NCI-H2196 (cell line): Measurements from ENCODE around the gene TGM4.
"Not testable (repeated sequence)": the region's sequence is repeated elsewhere in the genome, so short reads cannot be mapped to it uniquely, and the experiment has no call there.

Experiments
- DNase-seq: peaks from one replicate; lab custom pipeline; 2025; ENCODE audit not compliant: unreplicated experiment; lab: John Stamatoyannopoulos, UW

The TGM4 gene

DNA sequence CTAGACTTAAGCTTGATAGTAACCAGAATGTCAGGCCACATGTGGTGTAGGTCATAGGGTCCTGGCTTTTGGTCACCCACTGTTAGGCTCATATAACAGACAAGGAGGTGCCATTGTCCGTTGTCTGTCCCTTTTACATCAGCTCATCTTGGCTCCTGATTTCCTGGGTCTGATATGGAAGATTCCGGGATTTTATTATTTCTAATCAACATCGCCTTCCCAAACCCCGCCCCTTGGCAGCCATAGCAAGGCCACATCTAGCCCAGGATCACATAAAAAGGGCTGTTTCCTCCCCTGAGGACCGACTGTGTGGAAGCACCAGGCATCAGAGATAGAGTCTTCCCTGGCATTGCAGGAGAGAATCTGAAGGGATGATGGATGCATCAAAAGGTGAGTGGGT lies at the start of gene TGM4:
TSS of gene TGM4 (plus strand) at position 301 of the 400 bp plus-strand sequence. CDS start at position 372, 71 bp downstream.
- no peak for DNase-seq

GRCh38 chr3:44825264-44825925 lies 49.0 kb upstream of the TGM4 start:
- DNase-seq = no peak

GRCh38 chr3:44827196-44827595 lies 47.2 kb upstream of the TGM4 start:
- DNase-seq = no peak

GRCh38 chr3:44831232-44831631 lies 43.2 kb upstream of the TGM4 start:
- DNase-seq = no peak

- DNase-seq = no peak
Measured at GRCh38 chr3:44832032-44832431, 42.4 kb upstream of the TGM4 start.

DNA sequence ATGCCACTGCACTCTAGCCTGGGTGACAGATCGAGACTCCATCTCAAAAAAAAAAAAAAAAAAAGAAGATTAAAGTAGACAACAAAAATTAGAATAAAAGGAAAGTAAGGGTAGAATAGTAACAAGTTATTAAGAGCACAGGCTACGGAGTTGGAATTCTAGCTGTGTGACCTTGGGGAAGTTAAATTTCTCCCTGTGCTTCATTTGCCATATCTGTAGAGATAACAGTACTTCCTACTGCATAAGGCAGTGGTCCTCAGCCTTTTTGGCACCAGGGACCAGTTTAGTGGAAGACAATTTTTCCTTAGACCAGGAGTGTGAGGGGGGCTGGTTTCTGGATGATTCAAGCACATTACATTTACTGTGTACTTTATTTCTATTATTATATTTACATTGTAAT lies 41.4 kb upstream of the TGM4 start:
- no peak for DNase-seq

DNA sequence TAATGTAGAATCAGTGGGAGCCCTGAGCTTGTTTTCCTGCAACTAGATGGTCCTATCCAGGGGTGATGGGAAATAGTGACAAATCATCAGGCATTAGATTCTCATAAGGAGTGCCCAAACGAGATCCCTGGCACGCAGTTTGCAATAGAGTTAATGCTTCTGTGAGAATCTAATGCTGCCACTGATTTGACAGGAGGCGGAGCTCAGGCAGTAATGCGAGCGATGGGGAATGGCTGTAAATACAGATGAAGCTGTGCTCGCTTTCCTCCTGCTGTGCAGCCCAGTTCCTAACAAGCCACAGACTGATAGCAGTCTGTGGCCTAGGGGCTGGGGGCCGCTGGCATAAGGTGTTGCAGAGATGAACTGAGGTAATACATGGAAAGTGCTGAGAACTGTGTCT lies 41.0 kb upstream of the TGM4 start:
- DNase-seq = no peak

DNA sequence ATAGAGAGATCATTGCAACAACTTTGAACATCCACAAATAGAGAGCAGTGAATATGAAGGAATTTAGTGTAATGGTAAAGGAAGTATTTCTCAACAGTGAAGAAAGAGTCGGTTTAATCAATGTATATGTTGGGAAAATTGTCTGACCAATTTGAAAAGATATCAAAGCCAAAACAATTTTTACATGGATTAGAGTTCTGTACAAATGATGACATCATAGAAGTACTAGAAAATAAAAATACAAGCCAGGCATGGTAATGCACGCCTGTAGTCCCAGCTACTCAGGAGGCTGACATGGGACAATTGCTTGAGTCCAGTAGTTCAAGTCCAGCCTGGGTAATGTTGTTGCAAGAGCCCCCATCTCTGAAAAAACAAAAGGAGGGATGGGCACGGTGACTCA lies 38.7 kb upstream of the TGM4 start:
- no peak for DNase-seq

GRCh38 chr3:44842376-44842775 lies 32.0 kb upstream of the TGM4 start:
- DNase-seq = no peak

- no peak for DNase-seq
Measured at GRCh38 chr3:44845528-44846520, 28.6 kb upstream of the TGM4 start.

GRCh38 chr3:44848634-44849033 lies 25.8 kb upstream of the TGM4 start:
- no peak for DNase-seq

GRCh38 chr3:44856663-44857062 lies 17.7 kb upstream of the TGM4 start:
- not testable (repeated sequence) for DNase-seq

GRCh38 chr3:44860117-44860516 lies 14.3 kb upstream of the TGM4 start:
- no peak for DNase-seq

DNA sequence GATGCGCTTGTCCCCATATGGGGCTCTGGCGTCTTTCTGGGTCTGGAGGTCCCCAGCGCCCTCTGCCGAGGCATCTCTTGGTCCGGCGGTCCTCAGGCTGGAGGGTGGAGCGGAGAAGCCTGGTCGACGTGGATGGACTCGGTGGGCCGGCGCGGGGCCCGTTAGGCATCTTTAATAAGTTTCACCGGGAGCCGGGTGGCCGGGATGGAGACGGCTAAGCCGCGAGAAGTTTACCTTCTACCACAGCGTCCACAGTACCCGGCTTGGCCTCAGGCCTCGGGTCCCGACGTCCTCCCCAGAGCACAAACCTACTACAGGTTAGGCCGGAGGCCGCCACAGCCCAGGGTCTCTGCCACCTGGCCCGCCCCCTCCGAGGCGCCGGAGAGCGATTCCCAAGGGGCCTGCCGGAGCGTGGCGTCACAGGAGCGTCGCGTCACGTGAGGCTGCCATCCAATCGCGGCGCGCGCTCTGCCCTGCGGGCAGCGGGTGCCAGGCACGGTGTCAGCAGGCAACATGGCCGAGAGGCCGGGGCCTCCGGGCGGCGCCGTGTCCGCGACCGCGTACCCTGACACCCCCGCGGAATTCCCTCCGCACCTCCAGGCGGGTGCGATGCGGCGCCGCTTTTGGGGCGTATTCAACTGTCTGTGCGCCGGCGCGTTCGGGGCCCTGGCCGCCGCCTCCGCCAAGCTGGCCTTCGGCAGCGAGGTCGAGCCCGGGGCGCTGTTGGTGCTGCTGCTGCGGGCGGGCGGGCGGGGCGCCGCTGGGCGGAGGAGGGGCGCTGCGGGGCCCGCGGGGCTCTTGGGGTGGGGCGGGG lies 12.8 kb upstream of the TGM4 start, which contains the start of gene TMEM42:
TSS of gene TMEM42 (plus strand) at position 501 of the 814 bp plus-strand sequence. CDS start at position 514, 13 bp downstream.
- DNase-seq = peak; percentile 75

- DNase-seq = no peak
Measured at GRCh38 chr3:44862226-44862637, 12.2 kb upstream of the TGM4 start.

DNA sequence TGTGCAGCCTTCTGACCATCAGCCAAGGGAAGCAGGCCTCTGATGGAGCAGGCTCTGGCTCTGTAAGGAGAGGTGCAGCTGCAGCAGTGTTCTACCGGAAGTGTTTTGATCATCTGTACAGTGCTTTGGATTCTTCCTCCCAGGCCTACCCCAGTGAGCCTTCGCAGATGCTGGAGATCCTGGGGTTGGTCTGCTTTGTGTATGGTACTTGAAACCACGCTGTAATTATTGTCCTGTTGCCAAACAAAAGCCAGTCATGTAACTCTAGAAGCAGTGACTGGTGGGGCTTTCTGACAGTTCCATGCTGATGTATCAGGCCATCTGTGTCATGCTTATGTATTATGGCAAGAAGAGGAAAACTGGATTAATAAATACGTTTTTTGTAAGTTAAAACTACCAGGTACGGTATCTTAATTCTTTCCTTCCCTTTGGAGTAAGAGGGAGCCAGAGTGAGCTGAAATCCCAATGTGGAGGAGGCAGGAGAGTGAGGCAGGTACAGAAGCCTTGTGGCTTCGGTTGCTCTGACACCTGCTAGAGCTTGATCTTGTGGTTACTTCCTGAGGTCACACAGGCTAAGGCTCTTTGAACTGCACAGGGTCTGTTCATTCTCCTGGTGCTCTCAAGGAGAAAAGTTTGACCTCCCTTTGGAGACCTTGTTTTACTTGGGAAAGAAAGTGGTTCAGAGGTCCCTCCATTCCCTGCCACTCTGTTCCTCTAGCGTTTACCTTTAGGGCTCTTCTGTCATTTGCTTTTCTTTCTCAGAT lies 9.0 kb upstream of the TGM4 start:
- DNase-seq = peak; percentile 39

GRCh38 chr3:44867421-44868111 lies 6.8 kb upstream of the TGM4 start:
- DNase-seq = no peak

DNA sequence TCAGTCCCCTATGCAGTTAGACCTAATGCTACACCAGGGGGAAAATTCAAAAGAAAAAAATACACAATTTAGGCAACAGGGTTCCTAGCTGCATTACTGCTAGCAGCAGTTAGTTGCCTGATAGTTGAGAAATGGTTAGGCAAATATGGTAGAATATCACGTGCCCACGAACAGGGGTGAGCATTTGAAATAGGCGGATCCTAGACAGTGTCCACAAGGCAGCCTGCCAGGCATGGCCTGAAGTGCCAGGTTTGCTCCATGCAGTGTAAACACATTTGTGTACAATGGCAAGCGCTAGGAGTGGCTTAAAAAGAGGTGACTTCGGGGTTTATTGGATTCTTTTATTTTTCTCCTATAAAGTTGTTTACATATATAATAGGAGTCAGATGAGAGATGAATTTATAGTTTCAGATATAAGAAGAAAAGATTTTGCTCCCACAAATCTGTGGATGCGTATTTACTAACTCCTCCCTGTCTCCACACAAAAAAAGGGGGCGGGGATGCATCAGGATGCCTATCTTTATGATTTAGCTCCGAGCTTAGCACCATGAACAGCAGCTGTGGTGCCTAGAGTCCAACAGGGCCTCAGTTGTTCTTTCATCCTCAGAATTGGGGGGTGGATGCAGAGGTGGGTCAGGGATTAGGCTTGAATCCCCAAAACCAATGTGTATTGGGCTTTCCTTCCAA lies 3.9 kb upstream of the TGM4 start:
- peak; percentile 66 for DNase-seq

GRCh38 chr3:44875596-44875995 lies 1.2 kb downstream of the TGM4 start:
- DNase-seq = no peak
